HG02981 (cell line): Measurements from ENCODE around the gene NAGPA.

Experiments
- ATAC-seq: cut with Tn5 transposase; IDR thresholded peaks from one replicate; pipeline ENCODE4 v1.9.1; 2021; ENCODE audit warnings: mild to moderate bottlenecking, moderate library complexity; ENCODE audit not compliant: unreplicated experiment

The NAGPA gene

GRCh38 chr16:5006348-5007193 lies 27.2 kb downstream of the NAGPA start:
- ATAC-seq = no peak

GRCh38 chr16:5005916-5006315 lies 27.8 kb downstream of the NAGPA start:
- ATAC-seq = no peak

GRCh38 chr16:5004311-5004710 lies 29.4 kb downstream of the NAGPA start:
- no peak for ATAC-seq

- no peak for ATAC-seq
Measured at GRCh38 chr16:5003828-5004227, 29.9 kb downstream of the NAGPA start.

GRCh38 chr16:5003211-5003610 lies 30.5 kb downstream of the NAGPA start:
- no peak for ATAC-seq

- ATAC-seq = no peak
Measured at GRCh38 chr16:5002699-5003143, 31.0 kb downstream of the NAGPA start.

GRCh38 chr16:5001986-5002385 lies 31.7 kb downstream of the NAGPA start:
- ATAC-seq = no peak

- ATAC-seq = no peak
Measured at GRCh38 chr16:5001571-5001970, 32.2 kb downstream of the NAGPA start.

GRCh38 chr16:5000573-5001001 lies 33.1 kb downstream of the NAGPA start:
- ATAC-seq = no peak

- ATAC-seq = no peak
Measured at GRCh38 chr16:4994719-4995434, 38.9 kb downstream of the NAGPA start.

- no peak for ATAC-seq
Measured at GRCh38 chr16:4991754-4992153, 42.0 kb downstream of the NAGPA start.

- ATAC-seq = no peak
Measured at GRCh38 chr16:4990415-4990814, 43.3 kb downstream of the NAGPA start.

GRCh38 chr16:4989391-4990006 lies 44.2 kb downstream of the NAGPA start:
- ATAC-seq = no peak

GRCh38 chr16:4988647-4989046 lies 45.1 kb downstream of the NAGPA start:
- ATAC-seq = no peak

GRCh38 chr16:4987580-4988374 lies 46.0 kb downstream of the NAGPA start:
- ATAC-seq = no peak

GRCh38 chr16:4987250-4987579 lies 46.5 kb downstream of the NAGPA start:
- ATAC-seq = no peak

- no peak for ATAC-seq
Measured at GRCh38 chr16:4984174-4984990, 49.4 kb downstream of the NAGPA start.

- no peak for ATAC-seq
Measured at GRCh38 chr16:4982056-4982867, 51.5 kb downstream of the NAGPA start.

- ATAC-seq = no peak
Measured at GRCh38 chr16:4981473-4981872, 52.3 kb downstream of the NAGPA start.
